Heart left ventricle (tissue), 13 donors: Measurements from ENCODE around the gene MRPL48.

ENCODE experiments used
- CTCF ChIP-seq, 12 donors: fragments of 200-600 bp; sonication (generic) in 4 of 12; IDR thresholded peaks; one replicate each; pipeline versions ENCODE4 v1.5.0 to v1.8.0; 2018 to 2022; ENCODE audit warnings: antibody characterized with exemption in 12 of 12, mild to moderate bottlenecking in 5 of 12
- POLR2A ChIP-seq, 2 donors: fragments of 450-650 bp; IDR thresholded peaks; one replicate each; pipeline ENCODE4 v1.6.1; 2017; ENCODE audit warnings: antibody characterized with exemption in 2 of 2, mild to moderate bottlenecking in 2 of 2, moderate library complexity in 2 of 2
- donor health status: ischemic (EF 13 %, LVEDD 7.1; RV severe dilation, severe dysfunction).
- donor health status: DM: no; HTN: yes; CAD: no.
- donor health status: DM: no; HTN: no; CAD: no.
- donor health status: ischemic (EF 25% LVEDD 6.9; RV normal size, moderate dysfunction).
- donor health status: ischemic (EF 25% LVEDD 5.7; RV mildly dilated, moderate dysfunction).
- donor health status: ischemic (EF 35%, LVEDD 5.7; RV mildly dilated, moderate dysfunction).
- donor health status: nonischemic (EF 11% LVEDD 7.7; RV severe dilation, severe dysfunction).
- donor health status: DM: yes; HTN: yes; CAD: no.
- donor health status: PGD.
- donor health status: ischemic (EF 29% LVEDD 5.4; RV normal size, mild dysfunction).
- donor health status: nonischemic (EF 23%, LVEDD 6.1; RV moderate dilation, normal function).

GRCh38 chr11:73830261-73830660 lies 42.6 kb downstream of the MRPL48 start:
- TF ChIP-seq POLR2A (IDR thresholded peaks at IDR 0.05), result no peak
- TF ChIP-seq CTCF (IDR thresholded peaks at IDR 0.05), result no peak
